Measurements from ENCODE around the gene AVPR2.

Gene AVPR2

DNA sequence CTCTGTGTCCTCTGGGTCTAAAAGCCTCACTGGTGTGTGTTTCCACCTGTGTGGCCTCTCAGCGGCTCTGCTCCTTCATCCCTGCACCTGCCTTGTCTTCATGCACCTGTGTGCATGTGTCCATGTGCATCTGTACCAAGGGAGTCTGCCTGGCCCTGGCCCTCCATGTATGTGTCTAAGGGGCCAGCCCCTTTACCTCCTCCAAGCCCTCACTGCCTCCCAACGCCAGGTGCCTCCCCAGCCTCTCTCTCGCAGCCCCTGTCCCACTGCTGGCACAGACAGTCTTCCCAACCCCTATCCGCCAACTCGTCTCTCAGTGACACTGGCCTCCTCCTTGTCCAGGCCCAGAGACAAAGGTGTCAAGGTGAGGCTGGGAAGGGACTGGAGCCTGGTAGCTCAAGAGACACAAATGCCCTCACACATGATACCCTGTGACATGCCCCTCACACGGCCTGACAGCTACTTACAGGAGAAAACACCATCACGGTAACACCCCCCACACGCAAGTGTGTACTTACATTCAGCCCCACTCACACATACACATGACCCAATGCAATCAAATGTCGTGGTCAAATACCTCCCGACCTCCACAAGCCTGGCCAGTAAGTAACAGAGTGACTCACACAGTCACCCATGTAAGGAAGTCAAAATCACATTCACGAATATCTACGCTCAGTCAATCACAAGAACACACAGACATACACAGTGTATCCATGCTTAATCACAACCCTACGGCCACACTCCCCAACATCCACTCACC, 29.9 kb upstream of the AVPR2 start:
- no peak for TF ChIP-seq CTCF (IDR thresholded peaks at IDR 0.05; ENCODE audit: insufficient read depth, low read length, missing control alignments)
- DNase-seq (ENCODE audit: low read depth, low spot score) = no peak
- no peak overlapping the region for H3K4me3 ChIP-seq (ENCODE audit: low read depth, low read length)
- ChIA-PET CTCF (no interaction called here), POLR2A (no interaction called here)

DNA sequence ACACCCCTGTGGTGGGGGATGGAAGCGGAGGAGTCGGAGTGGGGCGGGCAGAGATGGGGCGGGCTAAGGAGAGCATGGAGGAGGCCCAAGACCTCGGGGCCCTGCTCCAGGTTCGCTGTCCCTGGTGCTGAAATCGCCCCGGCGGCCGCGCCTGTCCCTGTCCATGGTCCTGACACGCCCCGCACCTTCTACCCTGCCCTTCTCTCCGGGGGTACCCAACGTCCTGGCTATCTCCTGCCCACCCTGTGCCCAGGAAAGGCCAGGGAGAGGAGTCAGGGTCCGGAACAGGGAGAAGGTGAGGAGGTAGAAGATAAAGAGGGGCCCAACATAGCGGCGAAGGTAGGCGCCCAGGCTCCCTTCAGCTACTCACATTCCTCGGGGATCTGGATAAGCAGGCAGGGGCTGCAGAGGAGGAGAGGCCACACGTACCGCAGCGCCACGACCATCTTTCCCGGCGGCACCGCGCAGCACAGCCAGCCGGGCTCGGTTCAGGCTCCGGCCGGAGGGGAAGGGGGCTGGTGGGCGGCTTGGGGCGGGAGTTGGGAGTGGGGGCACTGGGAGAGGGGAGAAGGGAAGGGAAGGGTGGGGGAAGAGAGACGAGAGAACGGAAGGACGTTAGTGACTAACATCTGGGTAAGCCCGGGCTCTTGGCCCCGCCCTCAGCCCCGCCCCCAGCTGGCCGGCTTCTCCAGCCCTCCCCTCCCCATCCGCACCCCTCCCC, 28.9 kb upstream of the AVPR2 start:
- POLR2A ChIA-PET = no interaction called here
- no peak for TF ChIP-seq CTCF (IDR thresholded peaks at IDR 0.05; ENCODE audit: insufficient read depth, low read length, missing control alignments)
- CTCF ChIA-PET = no interaction called here
- no peak for DNase-seq (ENCODE audit: low read depth, low spot score)
- H3K4me3 ChIP-seq (ENCODE audit: low read depth, low read length) = no peak overlapping the region

DNA sequence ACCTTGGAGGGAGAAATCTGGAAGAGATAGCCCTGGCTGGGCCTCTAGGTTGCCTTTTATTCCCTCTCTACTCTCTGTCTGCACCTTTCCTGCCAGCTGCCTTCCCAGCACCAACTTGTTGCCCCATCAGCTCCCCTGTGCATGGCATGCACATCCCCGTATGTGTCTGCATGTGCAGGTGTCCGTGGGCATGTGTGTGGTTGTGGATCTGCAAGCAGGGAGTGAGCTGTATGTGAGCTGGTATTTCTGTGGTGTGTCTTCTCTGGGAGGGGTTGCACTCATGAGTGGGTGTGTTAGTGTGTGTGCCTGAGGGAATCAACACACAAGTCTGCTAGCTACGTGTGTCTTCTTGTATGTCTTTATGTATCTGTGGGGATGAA, 28.4 kb upstream of the AVPR2 start:
- TF ChIP-seq CTCF (IDR thresholded peaks at IDR 0.05; ENCODE audit: insufficient read depth, low read length, missing control alignments) = no peak
- H3K4me3 ChIP-seq (ENCODE audit: low read depth, low read length) = no peak overlapping the region
- CTCF ChIA-PET = no interaction called here
- POLR2A ChIA-PET = no interaction called here
- DNase-seq (ENCODE audit: low read depth, low spot score) = no peak

DNA sequence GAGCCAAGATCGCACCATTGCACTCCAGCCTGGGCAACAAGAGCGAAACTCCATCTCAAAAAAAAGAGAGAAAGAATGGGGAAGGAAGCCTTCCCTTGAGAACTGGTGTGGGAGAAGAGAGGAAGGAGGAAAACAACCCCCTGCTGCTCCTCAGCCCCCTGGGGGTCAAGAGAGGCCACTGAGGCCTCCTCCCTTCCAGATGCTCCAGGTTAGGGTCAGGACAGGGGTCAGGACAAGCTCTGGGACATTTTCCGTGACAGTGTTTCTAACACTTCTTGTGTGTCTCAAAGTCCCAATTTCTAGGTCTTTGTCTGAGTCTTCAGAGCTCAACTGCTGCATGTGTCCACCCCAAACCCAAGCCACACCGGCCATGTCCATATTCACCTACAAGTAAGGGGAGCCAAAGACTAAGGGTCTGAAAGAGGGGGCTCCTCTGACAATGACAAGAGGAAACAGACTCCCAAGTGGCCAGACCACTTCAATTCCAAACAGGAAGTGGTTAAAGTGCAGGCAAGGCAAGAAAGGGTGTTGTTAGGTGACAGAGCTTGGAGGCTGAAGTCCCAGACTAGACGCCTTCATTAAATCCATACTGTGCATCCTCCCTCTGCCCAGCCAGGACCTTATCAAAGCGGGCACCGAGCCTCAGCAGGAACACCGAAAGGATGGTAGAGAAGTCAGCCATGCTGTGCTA, 26.8 kb upstream of the AVPR2 start:
- POLR2A ChIA-PET = interaction anchor here (0.6 kb wide), 1 partner anchor 23 kb away, joined by 4 read pairs; no protein-coding TSS in a partner anchor
- CTCF ChIA-PET = no interaction called here
- no peak overlapping the region for H3K4me3 ChIP-seq (ENCODE audit: low read depth, low read length)
- no peak for TF ChIP-seq CTCF (IDR thresholded peaks at IDR 0.05; ENCODE audit: insufficient read depth, low read length, missing control alignments)
- no peak for DNase-seq (ENCODE audit: low read depth, low spot score)

- no peak overlapping the region for H3K4me3 ChIP-seq (ENCODE audit: low read depth, low read length)
- CTCF ChIA-PET = no interaction called here
- no peak for TF ChIP-seq CTCF (IDR thresholded peaks at IDR 0.05; ENCODE audit: insufficient read depth, low read length, missing control alignments)
- POLR2A ChIA-PET = interaction anchor here (0.6 to 1.4 kb wide), 2 partner anchors 22 to 84 kb away, joined by 4 to 6 read pairs; partner anchors contain the start of genes IDH3G and SSR4
- DNase-seq (ENCODE audit: low read depth, low spot score) = no peak
Measured at GRCh38 chrX:153878345-153878744, 26.1 kb upstream of the AVPR2 start.
